ENCODE data around the gene FRMPD3.
A peak's percentile ranks its signal among the peaks of the same experiment; 100 is the strongest.

FRMPD3 gene

GRCh38 chrX:107450823-107451509 lies 1.5 kb downstream of the FRMPD3 start:
- Mint-ChIP-seq H3K4me1 (peaks cover 28% of the 10 kb centered on the region), H3K27ac (no peak overlapping the region), H3K9me3 (peaks cover 12% of the 10 kb centered on the region), H3K4me3 (peak overlapping the region; percentile 87), H3K36me3 (ENCODE audit: low read depth) (no peaks in the 10 kb centered on the region), H3K27me3 (ENCODE audit: low read depth, poor library complexity) (peaks cover 52% of the 10 kb centered on the region)
- TF ChIP-seq CTCF (IDR thresholded peaks at IDR 0.05): peak; percentile 44
- peak; percentile 65 for DNase-seq

- Mint-ChIP-seq H3K27ac (no peak overlapping the region), H3K4me3 (peak overlapping the region; percentile 87), H3K9me3 (peaks cover 18% of the 10 kb centered on the region), H3K27me3 (ENCODE audit: low read depth, poor library complexity) (peaks cover 54% of the 10 kb centered on the region), H3K4me1 (peaks cover 28% of the 10 kb centered on the region), H3K36me3 (ENCODE audit: low read depth) (no peaks in the 10 kb centered on the region)
- no peak for TF ChIP-seq CTCF (IDR thresholded peaks at IDR 0.05)
- DNase-seq: peak; percentile 31
Measured at GRCh38 chrX:107451731-107452130, 2.3 kb downstream of the FRMPD3 start.

- no peak overlapping the region for H3K27ac Mint-ChIP-seq
- no peak overlapping the region for H3K4me3 Mint-ChIP-seq
- peaks cover 50% of the 10 kb centered on the region for H3K27me3 Mint-ChIP-seq (ENCODE audit: low read depth, poor library complexity)
- no peak for TF ChIP-seq CTCF (IDR thresholded peaks at IDR 0.05)
- peaks cover 21% of the 10 kb centered on the region for H3K9me3 Mint-ChIP-seq
- H3K4me1 Mint-ChIP-seq: peaks cover 28% of the 10 kb centered on the region
- no peaks in the 10 kb centered on the region for H3K36me3 Mint-ChIP-seq (ENCODE audit: low read depth)
- DNase-seq: no peak
Measured at GRCh38 chrX:107452581-107452980, 3.1 kb downstream of the FRMPD3 start.

- Mint-ChIP-seq H3K27me3 (ENCODE audit: low read depth, poor library complexity) (peaks cover 39% of the 10 kb centered on the region), H3K36me3 (ENCODE audit: low read depth) (no peaks in the 10 kb centered on the region), H3K4me3 (no peak overlapping the region), H3K9me3 (peaks cover 31% of the 10 kb centered on the region), H3K4me1 (peaks cover 20% of the 10 kb centered on the region), H3K27ac (no peak overlapping the region)
- DNase-seq: no peak
- no peak for TF ChIP-seq CTCF (IDR thresholded peaks at IDR 0.05)
Measured at GRCh38 chrX:107454302-107454701, 4.8 kb downstream of the FRMPD3 start.

- Mint-ChIP-seq H3K4me3 (no peak overlapping the region), H3K27me3 (ENCODE audit: low read depth, poor library complexity) (peaks cover 30% of the 10 kb centered on the region), H3K36me3 (ENCODE audit: low read depth) (no peaks in the 10 kb centered on the region), H3K4me1 (no peaks in the 10 kb centered on the region), H3K9me3 (peaks cover 32% of the 10 kb centered on the region), H3K27ac (no peak overlapping the region)
- no peak for DNase-seq
- no peak for TF ChIP-seq CTCF (IDR thresholded peaks at IDR 0.05)
Measured at GRCh38 chrX:107457289-107457688, 7.8 kb downstream of the FRMPD3 start.

Data from nephron progenitor cell (in vitro differentiated cells).